Nephron progenitor cell (in vitro differentiated cells): ENCODE measurements around the gene PCNT.

Source experiments
- DNase-seq: peaks from one replicate; pipeline ENCODE4 v3.0.0; 2021
- H3K27ac Mint-ChIP-seq: 2 replicates; pipeline ENCODE4 v1.8.0; 2021; ENCODE audit warnings: mild to moderate bottlenecking, moderate library complexity, mixed read lengths
- H3K27me3 Mint-ChIP-seq: 2 replicates; pipeline ENCODE4 v1.8.0; 2021; ENCODE audit warnings: mild to moderate bottlenecking, low read depth, mixed read lengths; ENCODE audit not compliant: poor library complexity
- H3K36me3 Mint-ChIP-seq: 2 replicates; pipeline ENCODE4 v1.8.0; 2021; ENCODE audit warnings: low read depth, mixed read lengths
- H3K4me1 Mint-ChIP-seq: 2 replicates; pipeline ENCODE4 v1.8.0; 2021; ENCODE audit warnings: mixed read lengths
- H3K4me3 Mint-ChIP-seq: 2 replicates; pipeline ENCODE4 v1.8.0; 2021; ENCODE audit warnings: mild to moderate bottlenecking, moderate library complexity, mixed read lengths
- H3K9me3 Mint-ChIP-seq: 2 replicates; pipeline ENCODE4 v1.8.0; 2021; ENCODE audit warnings: mild to moderate bottlenecking, moderate library complexity, mixed read lengths
- CTCF ChIP-seq: fragments of 200-600 bp; sonication (generic); IDR thresholded peaks from 2 replicates; pipeline ENCODE4 v1.5.0; 2021; ENCODE audit warnings: antibody characterized with exemption

The PCNT gene

GRCh38 chr21:46437096-46437498 is 113.1 kb downstream of the PCNT start:
- Mint-ChIP-seq H3K4me3 (no peak overlapping the region), H3K27me3 (peaks cover 3% of the 10 kb centered on the region), H3K27ac (peak overlapping the region; percentile 78), H3K36me3 (peaks cover 96% of the 10 kb centered on the region), H3K4me1 (peaks cover 17% of the 10 kb centered on the region), H3K9me3 (no peaks in the 10 kb centered on the region)
- no peak for TF ChIP-seq CTCF
- no peak for DNase-seq

GRCh38 chr21:46437511-46437910 is 113.6 kb downstream of the PCNT start:
- no peak overlapping the region for H3K4me3 Mint-ChIP-seq
- peaks cover 16% of the 10 kb centered on the region for H3K4me1 Mint-ChIP-seq
- peaks cover 96% of the 10 kb centered on the region for H3K36me3 Mint-ChIP-seq
- TF ChIP-seq CTCF = no peak
- DNase-seq = no peak
- H3K27ac Mint-ChIP-seq = no peak overlapping the region
- no peaks in the 10 kb centered on the region for H3K9me3 Mint-ChIP-seq
- peaks cover 3% of the 10 kb centered on the region for H3K27me3 Mint-ChIP-seq

GRCh38 chr21:46438241-46438640 is 114.3 kb downstream of the PCNT start:
- Mint-ChIP-seq H3K4me3 (no peak overlapping the region), H3K27ac (no peak overlapping the region), H3K9me3 (no peaks in the 10 kb centered on the region), H3K4me1 (peaks cover 21% of the 10 kb centered on the region), H3K36me3 (peaks cover 96% of the 10 kb centered on the region), H3K27me3 (peaks cover 3% of the 10 kb centered on the region)
- no peak for DNase-seq
- no peak for TF ChIP-seq CTCF

- Mint-ChIP-seq H3K4me1 (peaks cover 21% of the 10 kb centered on the region), H3K27ac (no peak overlapping the region), H3K9me3 (no peaks in the 10 kb centered on the region), H3K27me3 (peaks cover 3% of the 10 kb centered on the region), H3K36me3 (peaks cover 92% of the 10 kb centered on the region), H3K4me3 (no peak overlapping the region)
- no peak for DNase-seq
- no peak for TF ChIP-seq CTCF
Observed at GRCh38 chr21:46439906-46440305, 116.0 kb downstream of the PCNT start.

DNA sequence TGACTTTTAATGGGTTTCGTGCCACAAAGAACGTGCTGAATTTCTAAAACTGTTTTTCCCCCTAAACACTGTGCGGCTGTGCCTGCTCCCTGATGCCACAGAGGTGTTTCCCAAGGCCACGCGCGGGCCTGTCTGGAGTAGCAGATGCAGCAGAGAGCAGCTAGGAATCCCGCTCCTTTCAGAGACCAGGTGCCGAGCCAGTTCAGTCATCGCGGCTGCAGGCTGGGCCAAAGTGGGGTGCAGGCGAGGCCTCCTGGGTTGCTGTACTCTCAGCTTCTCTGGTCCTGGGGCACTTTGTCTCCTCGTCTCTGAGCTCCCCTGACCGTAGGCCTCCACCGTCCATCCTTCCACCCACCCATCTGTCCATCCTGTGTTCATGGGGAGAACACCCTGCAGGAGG is 117.4 kb downstream of the PCNT start:
- Mint-ChIP-seq H3K27ac (no peak overlapping the region), H3K4me3 (no peak overlapping the region), H3K9me3 (peaks cover 6% of the 10 kb centered on the region), H3K36me3 (peaks cover 92% of the 10 kb centered on the region), H3K27me3 (peaks cover 3% of the 10 kb centered on the region), H3K4me1 (peaks cover 21% of the 10 kb centered on the region)
- no peak for DNase-seq
- no peak for TF ChIP-seq CTCF

DNA sequence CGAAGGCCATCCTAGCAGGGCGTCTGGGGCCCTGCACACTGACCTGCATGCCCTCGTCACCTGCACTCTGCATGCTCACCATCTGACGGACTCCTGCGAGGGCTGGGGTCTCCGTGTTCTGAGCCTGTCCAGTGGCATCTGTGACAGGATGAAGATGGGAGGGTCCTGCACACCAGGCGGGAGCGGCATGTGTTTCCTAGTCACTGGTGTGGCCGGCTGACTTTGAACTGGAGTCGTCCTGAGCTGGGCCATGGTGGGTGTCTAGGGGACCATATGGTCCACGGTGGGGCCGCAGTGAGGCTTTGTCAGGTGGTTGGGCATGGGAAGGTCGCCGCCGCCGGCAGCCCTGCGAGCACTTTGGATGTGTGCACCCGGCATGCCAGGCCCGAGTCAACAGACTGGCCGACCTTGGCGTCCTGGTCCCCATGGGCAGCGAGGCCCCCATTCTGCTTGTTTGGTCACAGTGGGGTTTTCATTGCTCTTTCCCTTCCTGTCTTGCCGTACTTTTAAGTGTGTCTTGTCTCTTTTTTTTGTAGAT is 118.1 kb downstream of the PCNT start:
- H3K36me3 Mint-ChIP-seq = peaks cover 93% of the 10 kb centered on the region
- peak overlapping the region; percentile 76 for H3K27ac Mint-ChIP-seq

More for the DNA sequence above, 118.1 kb downstream of the PCNT start:
- Mint-ChIP-seq H3K4me3 (no peak overlapping the region), H3K9me3 (peaks cover 6% of the 10 kb centered on the region), H3K4me1 (peaks cover 15% of the 10 kb centered on the region), H3K27me3 (peaks cover 3% of the 10 kb centered on the region)
- no peak for TF ChIP-seq CTCF
- DNase-seq = no peak
